Ovary (tissue), 3 donors: ENCODE results near the gene F2RL2.

Source experiments
- EP300 ChIP-seq: sonication (generic); formaldehyde crosslinking; IDR thresholded peaks from one replicate; pipeline ENCODE4 v1.6.1; 2017; ENCODE audit warnings: antibody characterized with exemption
- TF ChIP-seq, protein P1 (sequence below), 3 donors: fragments of 450-650 bp in 2 of 3; fragments of 200-600 bp in 1 of 3; IDR thresholded peaks; one replicate each; pipeline versions ENCODE4 v1.5.1 to v1.8.0; 2016 to 2022; ENCODE audit warnings: antibody characterized with exemption in 3 of 3, mild to moderate bottlenecking in 1 of 3
- donor health status: DM: no; HTN: no; CAD: no.

DNA sequence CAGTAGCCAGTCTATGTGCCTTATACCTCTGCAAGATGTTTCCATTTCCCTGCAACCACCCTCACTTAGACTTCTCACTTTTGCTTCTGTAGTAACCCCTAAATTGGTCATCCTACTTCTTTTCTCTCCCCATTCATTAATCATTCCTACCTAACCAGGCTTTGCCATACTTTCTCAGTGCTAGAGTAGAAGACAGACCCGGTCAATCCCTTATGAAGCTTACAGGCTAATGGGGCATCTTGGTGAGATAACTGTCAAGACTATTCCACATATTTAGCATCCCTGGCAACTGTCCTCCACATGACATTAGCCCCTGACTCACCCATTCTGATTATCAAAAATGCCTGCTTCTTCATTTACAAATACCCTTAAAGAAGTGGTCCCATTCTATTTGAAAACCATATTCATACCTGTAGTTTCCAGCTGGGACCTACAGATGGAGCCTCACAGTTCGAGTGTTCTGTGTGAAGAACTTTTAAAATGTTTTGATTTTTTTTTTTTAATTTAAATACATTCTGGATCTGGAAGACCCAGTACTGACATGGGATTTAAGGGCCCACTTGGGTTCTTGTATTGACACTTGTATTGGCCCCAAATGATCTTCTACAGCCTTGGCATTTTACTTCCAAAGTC lies 21.0 kb downstream of the F2RL2 start:
- TF ChIP-seq EP300 = no peak
- TF ChIP-seq, protein P1, sequence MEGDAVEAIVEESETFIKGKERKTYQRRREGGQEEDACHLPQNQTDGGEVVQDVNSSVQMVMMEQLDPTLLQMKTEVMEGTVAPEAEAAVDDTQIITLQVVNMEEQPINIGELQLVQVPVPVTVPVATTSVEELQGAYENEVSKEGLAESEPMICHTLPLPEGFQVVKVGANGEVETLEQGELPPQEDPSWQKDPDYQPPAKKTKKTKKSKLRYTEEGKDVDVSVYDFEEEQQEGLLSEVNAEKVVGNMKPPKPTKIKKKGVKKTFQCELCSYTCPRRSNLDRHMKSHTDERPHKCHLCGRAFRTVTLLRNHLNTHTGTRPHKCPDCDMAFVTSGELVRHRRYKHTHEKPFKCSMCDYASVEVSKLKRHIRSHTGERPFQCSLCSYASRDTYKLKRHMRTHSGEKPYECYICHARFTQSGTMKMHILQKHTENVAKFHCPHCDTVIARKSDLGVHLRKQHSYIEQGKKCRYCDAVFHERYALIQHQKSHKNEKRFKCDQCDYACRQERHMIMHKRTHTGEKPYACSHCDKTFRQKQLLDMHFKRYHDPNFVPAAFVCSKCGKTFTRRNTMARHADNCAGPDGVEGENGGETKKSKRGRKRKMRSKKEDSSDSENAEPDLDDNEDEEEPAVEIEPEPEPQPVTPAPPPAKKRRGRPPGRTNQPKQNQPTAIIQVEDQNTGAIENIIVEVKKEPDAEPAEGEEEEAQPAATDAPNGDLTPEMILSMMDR (IDR thresholded peaks at IDR 0.05) = no peak
